H1 (cell line): Measurements from ENCODE around the gene C19orf12.

Experiments
- BCL11A ChIP-seq, 2 experiments: IDR thresholded peaks; one replicate each; pipeline ENCODE4 v1.6.1; 2011; ENCODE audit warnings: low read depth in 2 of 2, low read length in 2 of 2, mild to moderate bottlenecking in 2 of 2
- CBX5 ChIP-seq: fragments of 300-800, 300-1000 bp; sonication (generic); IDR thresholded peaks from 2 replicates; pipeline ENCODE4 v1.7.1; 2016; ENCODE audit warnings: antibody characterized with exemption, low read length, low read depth
- CEBPB ChIP-seq: IDR thresholded peaks from 2 replicates; pipeline ENCODE4 v1.6.1; 2012; ENCODE audit warnings: low read depth, low read length
- CTCF ChIP-seq, 3 experiments: IDR thresholded peaks; 1 replicate in 2 of 3; 2 replicates in 1 of 3; pipeline versions ENCODE4 v1.5.1 to v1.6.1; 2011; ENCODE audit warnings: low read length in 3 of 3, mild to moderate bottlenecking in 3 of 3, inconsistent platforms in 2 of 3, low read depth in 1 of 3, moderate library complexity in 1 of 3; ENCODE audit not compliant: insufficient read depth in 1 of 3; ENCODE audit errors: control extremely low read depth in 1 of 3
- HDAC2 ChIP-seq, 2 experiments: fragments of 300-600 bp in 1 of 2; sonication (generic) in 1 of 2; IDR thresholded peaks; 2 replicates each; pipeline ENCODE4 v1.6.1; 2011 to 2012; ENCODE audit warnings: low read depth in 2 of 2, low read length in 2 of 2, mild to moderate bottlenecking in 2 of 2, moderate library complexity in 2 of 2, borderline replicate concordance in 1 of 2, inconsistent platforms in 1 of 2
- POLR2A ChIP-seq, 2 experiments: IDR thresholded peaks; 1 replicate in 1 of 2; 2 replicates in 1 of 2; pipeline ENCODE4 v1.6.1; 2011; ENCODE audit warnings: low read depth in 2 of 2, low read length in 2 of 2, mild to moderate bottlenecking in 2 of 2; ENCODE audit errors: control extremely low read depth in 1 of 2
- POLR2AphosphoS5 ChIP-seq: IDR thresholded peaks from 2 replicates; pipeline ENCODE4 v1.6.1; 2011; ENCODE audit warnings: low read depth, low read length
- RFX5 ChIP-seq: IDR thresholded peaks from 2 replicates; pipeline ENCODE4 v1.6.1; 2011; ENCODE audit warnings: low read depth, low read length, improper control_type of control experiment, borderline replicate concordance
- YY1 ChIP-seq: IDR thresholded peaks from 2 replicates; pipeline ENCODE4 v1.6.1; 2011; ENCODE audit warnings: low read depth, mild to moderate bottlenecking, low read length
- ZNF274 ChIP-seq: IDR thresholded peaks from 2 replicates; pipeline ENCODE4 v1.7.0; 2012; ENCODE audit warnings: low read length, borderline replicate concordance; ENCODE audit errors: extremely low read depth

- TF ChIP-seq BCL11A (IDR thresholded peaks at IDR 0.05; ENCODE audit: low read depth in 2 of 2, low read length in 2 of 2) (no peak), CEBPB (no peak), ZNF274 (no peak), CTCF (IDR thresholded peaks at IDR 0.05; ENCODE audit: control extremely low read depth in 1 of 3, insufficient read depth in 1 of 3, low read depth in 1 of 3, low read length in 3 of 3) (no peak), CBX5 (no peak), RFX5 (no peak), POLR2AphosphoS5 (no peak), POLR2A (IDR thresholded peaks at IDR 0.05; ENCODE audit: control extremely low read depth in 1 of 2, low read depth in 2 of 2, low read length in 2 of 2) (no peak), HDAC2 (IDR thresholded peaks at IDR 0.05; ENCODE audit: borderline replicate concordance in 1 of 2, low read depth in 2 of 2, low read length in 2 of 2) (no peak), YY1 (no peak)
Observed at GRCh38 chr19:29694161-29694560, 20.9 kb downstream of the C19orf12 start.
